Testis (tissue), 2 donors: Measurements from ENCODE around the gene ARID3A.

Experiments
- CTCF ChIP-seq, 3 experiments: fragments of 450-650 bp in 2 of 3; fragments of 200-600 bp in 1 of 3; sonication (generic) in 1 of 3; IDR thresholded peaks; one replicate each; pipeline ENCODE4 v1.5.1; 2016 to 2019; ENCODE audit warnings: antibody characterized with exemption in 3 of 3, mild to moderate bottlenecking in 2 of 3, moderate library complexity in 1 of 3
- POLR2A ChIP-seq: fragments of 450-650 bp; IDR thresholded peaks from one replicate; pipeline ENCODE4 v1.6.1; 2017; ENCODE audit warnings: antibody characterized with exemption, mild to moderate bottlenecking, moderate library complexity

GRCh38 chr19:933553-933882 is 7.7 kb downstream of the ARID3A start:
- TF ChIP-seq CTCF (IDR thresholded peaks at IDR 0.05) (no peak), POLR2A (no peak)
